DOHH2 (cell line): ENCODE results near the gene ADGRG2.

Experiments used
- H3F3A ChIP-seq: fragments of 200-600 bp; sonication (generic), shearing (Covaris generic); 2 replicates; pipeline ENCODE4 v1.6.0; 2016; ENCODE audit warnings: antibody characterized with exemption, mild to moderate bottlenecking; ENCODE audit not compliant: control insufficient read depth, insufficient read depth
- H3K27ac ChIP-seq: fragments of 200-600 bp; sonication (generic); 2 replicates; pipeline ENCODE4 v1.5.1; 2014; ENCODE audit warnings: low read depth, mild to moderate bottlenecking, low read length, moderate library complexity
- H3K27me3 ChIP-seq: fragments of 200-600 bp; sonication (generic); 2 replicates; pipeline ENCODE4 v1.6.1; 2014; ENCODE audit warnings: mild to moderate bottlenecking, low read length, mixed read lengths; ENCODE audit not compliant: control insufficient read depth
- H3K36me3 ChIP-seq: fragments of 200-600 bp; sonication (generic); 2 replicates; pipeline ENCODE4 v1.6.1; 2014; ENCODE audit warnings: mild to moderate bottlenecking, low read length, moderate library complexity, mixed read lengths; ENCODE audit not compliant: control insufficient read depth
- H3K4me1 ChIP-seq: fragments of 200-600 bp; sonication (generic); 2 replicates; pipeline ENCODE4 v1.6.1; 2014; ENCODE audit warnings: mild to moderate bottlenecking, low read length, mixed read lengths; ENCODE audit not compliant: control insufficient read depth
- H3K4me2 ChIP-seq: fragments of 200-600 bp; sonication (generic); 2 replicates; pipeline ENCODE4 v1.6.0; 2014; ENCODE audit warnings: mild to moderate bottlenecking, low read length, moderate library complexity
- H3K4me3 ChIP-seq: fragments of 200-600 bp; sonication (generic); 2 replicates; pipeline ENCODE4 v1.5.1; 2014; ENCODE audit warnings: mild to moderate bottlenecking, low read length, mixed read lengths
- H3K79me2 ChIP-seq: fragments of 200-600 bp; sonication (generic); 2 replicates; pipeline ENCODE4 v1.6.1; 2014; ENCODE audit warnings: mild to moderate bottlenecking, low read length, mixed read lengths; ENCODE audit not compliant: control insufficient read depth
- H3K9me2 ChIP-seq: fragments of 200-600 bp; sonication (generic); replicated peaks from 2 replicates; pipeline ENCODE4 v1.6.1; 2014; ENCODE audit warnings: mild to moderate bottlenecking, low read length, mixed read lengths; ENCODE audit not compliant: control insufficient read depth
- H3K9me3 ChIP-seq: fragments of 200-600 bp; sonication (generic); 2 replicates; pipeline ENCODE4 v1.6.1; 2014; ENCODE audit warnings: antibody characterized with exemption, low read length, mixed read lengths; ENCODE audit not compliant: control insufficient read depth, insufficient read depth
- H4K20me1 ChIP-seq: fragments of 200-600 bp; sonication (generic); 2 replicates; pipeline ENCODE4 v1.6.0; 2014; ENCODE audit warnings: low read depth, mild to moderate bottlenecking, antibody characterized with exemption, low read length, moderate library complexity; ENCODE audit not compliant: control insufficient read depth, insufficient read depth
- CTCF ChIP-seq: fragments of 200-600 bp; sonication (generic); IDR thresholded peaks from one replicate; pipeline ENCODE4 v1.5.1; 2014; ENCODE audit warnings: antibody characterized with exemption, mild to moderate bottlenecking, low read depth, low read length; ENCODE audit not compliant: poor library complexity, severe bottlenecking
- EZH2phosphoT487 ChIP-seq: fragments of 200-600 bp; sonication (generic); IDR thresholded peaks from 2 replicates; pipeline ENCODE4 v1.6.1; 2017; ENCODE audit warnings: borderline replicate concordance, mild to moderate bottlenecking, antibody characterized with exemption, low read length, moderate library complexity, mixed read lengths

Gene ADGRG2

GRCh38 chrX:19034025-19034424 is 88.2 kb downstream of the ADGRG2 start:
- Histone ChIP-seq H3K4me3 (no peak overlapping the region), H3K27me3 (no peaks in the 10 kb centered on the region), H3K9me2 (no peaks in the 10 kb centered on the region), H3K36me3 (no peaks in the 10 kb centered on the region), H3K79me2 (no peaks in the 10 kb centered on the region), H3K4me1 (no peaks in the 10 kb centered on the region), H4K20me1 (no peaks in the 10 kb centered on the region), H3F3A (no peaks in the 10 kb centered on the region), H3K9me3 (no peaks in the 10 kb centered on the region), H3K27ac (no peak overlapping the region), H3K4me2 (no peak overlapping the region)
- TF ChIP-seq EZH2phosphoT487 = no peak
- TF ChIP-seq CTCF = no peak

GRCh38 chrX:19030805-19031204 is 91.5 kb downstream of the ADGRG2 start:
- TF ChIP-seq EZH2phosphoT487 (no peak), CTCF (no peak)
- H3K4me1 ChIP-seq = no peaks in the 10 kb centered on the region
- no peaks in the 10 kb centered on the region for H3K36me3 ChIP-seq
- H4K20me1 ChIP-seq = no peaks in the 10 kb centered on the region
- H3K4me2 ChIP-seq = no peak overlapping the region
- no peaks in the 10 kb centered on the region for H3F3A ChIP-seq
- no peak overlapping the region for H3K4me3 ChIP-seq
- H3K9me3 ChIP-seq = no peaks in the 10 kb centered on the region
- H3K27me3 ChIP-seq = no peaks in the 10 kb centered on the region
- H3K79me2 ChIP-seq = no peaks in the 10 kb centered on the region
- no peak overlapping the region for H3K27ac ChIP-seq
- H3K9me2 ChIP-seq = no peaks in the 10 kb centered on the region

GRCh38 chrX:19028560-19028959 is 93.7 kb downstream of the ADGRG2 start:
- H3K9me3 ChIP-seq = no peaks in the 10 kb centered on the region
- no peak overlapping the region for H3K27ac ChIP-seq
- no peak overlapping the region for H3K4me2 ChIP-seq
- no peaks in the 10 kb centered on the region for H3F3A ChIP-seq
- no peaks in the 10 kb centered on the region for H3K36me3 ChIP-seq
- H3K4me1 ChIP-seq = no peaks in the 10 kb centered on the region
- TF ChIP-seq EZH2phosphoT487 (no peak), CTCF (no peak)
- no peaks in the 10 kb centered on the region for H3K79me2 ChIP-seq
- no peaks in the 10 kb centered on the region for H3K9me2 ChIP-seq
- no peaks in the 10 kb centered on the region for H3K27me3 ChIP-seq
- H3K4me3 ChIP-seq = no peak overlapping the region
- no peaks in the 10 kb centered on the region for H4K20me1 ChIP-seq

GRCh38 chrX:19024366-19024765 is 97.9 kb downstream of the ADGRG2 start:
- H3F3A ChIP-seq = no peaks in the 10 kb centered on the region
- no peak for TF ChIP-seq CTCF
- TF ChIP-seq EZH2phosphoT487 = no peak
- no peaks in the 10 kb centered on the region for H3K9me2 ChIP-seq
- no peaks in the 10 kb centered on the region for H3K36me3 ChIP-seq
- H3K4me1 ChIP-seq = no peaks in the 10 kb centered on the region
- H3K4me3 ChIP-seq = no peak overlapping the region
- no peak overlapping the region for H3K4me2 ChIP-seq
- H3K27ac ChIP-seq = no peak overlapping the region
- H3K79me2 ChIP-seq = no peaks in the 10 kb centered on the region
- H3K9me3 ChIP-seq = no peaks in the 10 kb centered on the region
- H4K20me1 ChIP-seq = no peaks in the 10 kb centered on the region
- H3K27me3 ChIP-seq = no peaks in the 10 kb centered on the region
